Keratinocyte (primary cell): Measurements from ENCODE around the gene OLFM2.

Experiments used
- CTCF ChIP-seq, 3 experiments: IDR thresholded peaks in 1 of 3; conservative IDR thresholded peaks in 1 of 3; optimal IDR thresholded peaks in 1 of 3; 2 replicates in 2 of 3; 3 replicates in 1 of 3; pipeline versions ENCODE3 to v1.5.1; 2011; ENCODE audit warnings: low read length in 3 of 3, mild to moderate bottlenecking in 3 of 3, moderate library complexity in 2 of 3, control low read depth in 1 of 3, inconsistent platforms in 1 of 3; ENCODE audit not compliant: insufficient read depth in 2 of 3; ENCODE audit errors: extremely low read depth in 1 of 3
- EZH2 ChIP-seq: IDR thresholded peaks from one replicate; pipeline ENCODE4 v1.6.1; 2012; ENCODE audit warnings: inconsistent platforms, mild to moderate bottlenecking, low read length, moderate library complexity

GRCh38 chr19:9872618-9873242 is 63.6 kb downstream of the OLFM2 start:
- TF ChIP-seq CTCF (optimal IDR thresholded peaks at IDR 0.05 in 1 of 3, IDR thresholded peaks at IDR 0.05 in 1 of 3, conservative IDR thresholded peaks at IDR 0.05 in 1 of 3; ENCODE audit: extremely low read depth in 1 of 3, insufficient read depth in 2 of 3, low read length in 3 of 3) (no peak), EZH2 (no peak)
